Retinal pigment epithelial cell (primary cell): ENCODE data around the gene C18orf32.
"Not testable (repeated sequence)": the region's sequence is repeated elsewhere in the genome, so short reads cannot be mapped to it uniquely, and the experiment has no call there.

ENCODE experiments used
- DNase-seq: peaks from one replicate; pipeline ENCODE4 v3.0.0-alpha.2; 2010; ENCODE audit warnings: low read depth
- H3K4me3 ChIP-seq: 2 replicates; pipeline ENCODE4 v1.5.1; 2011; ENCODE audit warnings: mild to moderate bottlenecking, low read length, control low read depth, moderate library complexity
- CTCF ChIP-seq: conservative IDR thresholded peaks from 2 replicates; pipeline ENCODE4 v1.5.1; 2011; ENCODE audit warnings: low read depth, low read length, control low read depth, inconsistent platforms

C18orf32 gene

GRCh38 chr18:49524951-49525350 is 37.9 kb upstream of the C18orf32 start:
- no peak overlapping the region for H3K4me3 ChIP-seq
- no peak for DNase-seq

GRCh38 chr18:49524349-49524748 is 37.3 kb upstream of the C18orf32 start:
- DNase-seq = no peak
- no peak overlapping the region for H3K4me3 ChIP-seq
- no peak for TF ChIP-seq CTCF

More at GRCh38 chr18:49524951-49525350, 37.9 kb upstream of the C18orf32 start:
- no peak for TF ChIP-seq CTCF

- not testable (repeated sequence) for DNase-seq, H3K4me3 ChIP-seq
Measured at GRCh38 chr18:49523580-49524093, 36.6 kb upstream of the C18orf32 start.

GRCh38 chr18:49521216-49521835 is 34.3 kb upstream of the C18orf32 start:
- no peak overlapping the region for H3K4me3 ChIP-seq
- DNase-seq = no peak
- no peak for TF ChIP-seq CTCF

- DNase-seq = peak; percentile 68
- no peak for TF ChIP-seq CTCF
- H3K4me3 ChIP-seq = no peak overlapping the region
Measured at GRCh38 chr18:49520661-49521145, 33.7 kb upstream of the C18orf32 start.

GRCh38 chr18:49519101-49519971 is 32.3 kb upstream of the C18orf32 start:
- no peak for DNase-seq
- no peak overlapping the region for H3K4me3 ChIP-seq
- TF ChIP-seq CTCF = no peak

- DNase-seq = no peak
- H3K4me3 ChIP-seq = no peak overlapping the region
- no peak for TF ChIP-seq CTCF
Measured at GRCh38 chr18:49517483-49517882, 30.4 kb upstream of the C18orf32 start.
